Astrocyte of the spinal cord (primary cell): Measurements from ENCODE around the gene CDK14.

ENCODE experiments used
- DNase-seq: peaks from one replicate; pipeline ENCODE4 v3.0.0; 2011; ENCODE audit warnings: low read depth, low spot score
- H3K4me3 ChIP-seq: 2 replicates; pipeline ENCODE4 v1.5.1; 2011; ENCODE audit warnings: low read depth, mild to moderate bottlenecking, low read length, moderate library complexity
- CTCF ChIP-seq: IDR thresholded peaks from 2 replicates; pipeline ENCODE4 v1.5.1; 2012; ENCODE audit warnings: low read depth, mild to moderate bottlenecking, low read length, inconsistent platforms
- in situ Hi-C: cut with HindIII; loops from 2 replicates; pipeline ENCODE4 v1.10.0; 2017; ENCODE audit warnings: low sequenced_read_pairs

CDK14 gene

GRCh38 chr7:90678986-90679385 is 82.9 kb downstream of the CDK14 start:
- in situ Hi-C loops = no loop called here
- DNase-seq = no peak
- no peak for TF ChIP-seq CTCF
- H3K4me3 ChIP-seq = no peak overlapping the region

DNA sequence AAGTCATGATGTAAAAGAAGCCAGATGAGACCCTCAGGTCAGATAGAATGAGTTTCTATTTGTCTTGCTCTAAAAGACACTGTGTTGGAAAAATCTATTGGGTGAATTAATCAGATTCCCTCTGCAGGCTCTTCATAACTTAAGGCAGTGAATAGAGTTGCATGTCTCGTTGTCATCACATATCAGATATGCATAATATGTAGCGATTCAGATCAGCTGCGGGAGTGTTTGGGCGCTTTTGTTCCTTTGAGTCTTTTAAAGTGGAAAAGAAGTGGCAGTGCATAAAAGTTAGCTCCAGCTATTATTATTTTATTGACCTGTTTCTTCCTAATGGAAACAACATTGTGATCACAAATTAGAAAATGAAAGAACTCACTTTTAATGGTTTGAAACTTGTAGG is 84.4 kb downstream of the CDK14 start:
- no peak for DNase-seq
- TF ChIP-seq CTCF = no peak
- in situ Hi-C loops = no loop called here

DNA sequence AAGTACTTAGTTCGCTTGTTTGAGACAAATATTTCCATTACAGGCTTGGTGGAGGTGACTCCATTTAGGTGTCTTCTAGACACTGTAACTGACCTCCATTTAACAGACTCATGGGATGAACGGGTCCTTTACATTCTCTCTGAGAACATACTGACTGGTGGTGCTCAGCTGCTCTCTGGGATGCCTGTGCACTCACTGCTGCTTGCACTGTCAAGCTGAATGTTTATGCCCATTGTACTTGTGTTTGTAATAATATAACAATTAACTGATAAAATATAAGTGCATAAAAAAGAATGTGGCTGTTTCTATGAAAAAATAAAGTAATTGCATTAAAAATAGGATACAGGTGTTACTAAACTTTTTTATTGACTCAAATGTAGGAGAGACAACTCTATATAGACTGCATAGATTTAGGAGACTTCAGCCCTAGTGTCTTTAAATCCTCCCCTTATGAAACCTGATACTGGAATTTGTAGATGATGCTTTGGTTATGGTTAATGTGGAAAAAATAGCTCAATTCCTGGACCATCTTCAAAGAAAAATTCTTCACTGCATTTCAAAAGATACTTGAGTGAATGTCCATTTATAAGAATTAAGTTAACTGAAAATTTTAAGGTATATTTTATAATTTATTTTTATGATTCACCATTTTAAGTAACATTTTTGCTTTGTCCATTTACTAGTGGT is 85.4 kb downstream of the CDK14 start:
- peak; percentile 69 for DNase-seq
- TF ChIP-seq CTCF = no peak
- H3K4me3 ChIP-seq = no peak overlapping the region
- in situ Hi-C loops = no loop called here

More for the DNA sequence above, 84.4 kb downstream of the CDK14 start:
- H3K4me3 ChIP-seq = no peak overlapping the region

DNA sequence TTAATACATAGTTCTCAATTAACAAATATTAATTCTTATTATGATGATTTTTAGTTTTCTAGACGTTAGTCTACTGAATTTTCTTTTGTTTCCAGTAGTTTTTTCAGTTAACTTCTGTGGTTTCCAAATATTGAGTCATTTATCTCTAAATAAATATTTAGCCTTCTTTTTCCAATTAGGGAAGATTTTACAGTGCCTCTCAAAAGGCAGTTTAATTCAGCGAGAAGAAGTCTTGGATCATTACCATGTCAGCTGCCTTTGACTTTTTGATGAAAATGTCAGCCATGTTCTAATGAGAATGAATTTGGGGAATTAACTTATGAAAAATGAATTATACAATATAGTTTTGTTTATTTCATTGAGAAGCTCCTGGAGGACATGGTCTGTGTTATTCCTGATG is 90.0 kb downstream of the CDK14 start:
- DNase-seq = no peak
- no peak overlapping the region for H3K4me3 ChIP-seq
- no peak for TF ChIP-seq CTCF
- in situ Hi-C loops = no loop called here

- TF ChIP-seq CTCF = no peak
- in situ Hi-C loops = no loop called here
- no peak overlapping the region for H3K4me3 ChIP-seq
- DNase-seq = no peak
Observed at GRCh38 chr7:90688810-90689209, 92.7 kb downstream of the CDK14 start.

- no peak for DNase-seq
- no peak for TF ChIP-seq CTCF
- H3K4me3 ChIP-seq = no peak overlapping the region
- in situ Hi-C loops = no loop called here
Observed at GRCh38 chr7:90689260-90689659, 93.1 kb downstream of the CDK14 start.
